ENCODE measurements around the gene SLC9A9. TPM values are rescaled to one million over a fixed set of nuclear protein-coding genes. Genes with fewer than 3 reads are reported as not detected.

The SLC9A9 gene
- total and polyA plus RNA-seq, 9 of the 15 experiments (the other 6 are each of a cell fraction or from before 2014, with no cell fraction given): 0.03 to 0.13 TPM; not detected in 7

DNA sequence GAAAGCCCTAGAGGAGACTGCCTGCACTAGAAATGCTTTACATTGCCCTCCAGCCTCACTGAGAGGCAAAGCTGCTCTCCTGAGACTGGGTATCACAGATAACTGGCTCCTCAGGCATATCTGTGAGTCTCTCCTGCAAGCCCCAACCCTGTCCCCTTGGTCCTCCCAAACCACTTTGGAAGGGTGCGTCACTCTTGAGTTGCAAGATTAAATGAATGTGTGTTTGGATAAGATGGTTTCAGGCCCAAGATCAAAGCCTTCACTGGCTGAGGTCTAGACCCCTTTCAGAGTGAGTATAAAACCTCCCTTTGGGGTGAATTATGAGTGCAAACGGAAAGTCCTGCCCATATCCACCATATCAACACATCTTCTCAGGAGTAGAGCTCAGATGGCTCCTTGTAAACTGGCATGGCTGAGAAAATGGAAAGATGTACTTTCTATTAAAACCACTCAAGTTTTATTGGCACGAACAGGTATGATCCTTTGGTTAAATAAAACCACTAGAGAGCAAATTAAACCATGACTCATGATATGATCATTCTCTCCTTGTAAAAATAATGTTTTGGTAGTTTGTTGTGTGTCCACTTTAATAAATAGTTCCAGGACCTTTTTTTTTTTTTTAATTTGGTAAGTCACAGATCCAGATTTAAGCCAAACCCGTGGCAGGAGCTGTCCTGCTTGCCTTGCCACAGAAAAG is 564.7 kb downstream of the SLC9A9 start (continued):
- TF ChIP-seq REST (IDR thresholded peaks at IDR 0.05; ENCODE audit: borderline replicate concordance): no peak
- TF ChIP-seq REST (CRISPR knock-in tag; IDR thresholded peaks at IDR 0.05; ENCODE audit: low read depth): no peak
- no peak for TF ChIP-seq ZNF766 (CRISPR knock-in tag; conservative IDR thresholded peaks at IDR 0.05)
- TF ChIP-seq SMAD3 (CRISPR knock-in tag; conservative IDR thresholded peaks at IDR 0.05): no peak
- peak in 1 of 3 experiments; percentile 58; a peak in 2 of 6 replicates for TF ChIP-seq ZBTB11 (CRISPR knock-in tag; IDR thresholded peaks at IDR 0.05)
- TF ChIP-seq CTBP1 (IDR thresholded peaks at IDR 0.05; ENCODE audit: borderline replicate concordance): peak; percentile 60; the same call in 1 of the 2 replicates
- TF ChIP-seq GABPA (tag; conservative IDR thresholded peaks at IDR 0.05; ENCODE audit: low read depth): no peak
- peak; percentile 95 for TF ChIP-seq ARID1B (IDR thresholded peaks at IDR 0.05)
- TF ChIP-seq PRDM10 (IDR thresholded peaks at IDR 0.05; ENCODE audit: partially characterized antibody): peak; percentile 44
- no peak for TF ChIP-seq ETS2 (tag; IDR thresholded peaks at IDR 0.05; ENCODE audit: borderline replicate concordance, poor library complexity, severe bottlenecking)
